Measurements from ENCODE around the gene RCC2. TPM values are rescaled to one million over a fixed set of nuclear protein-coding genes. Genes with fewer than 3 reads are reported as not detected.

RCC2 gene
- total and polyA plus RNA-seq, 2 donors (not counting 3 experiments of a cell fraction or from before 2014, with no cell fraction given) = 137 to 166 TPM

GRCh38 chr1:17404820-17405219 is 34.7 kb downstream of the RCC2 start:
- Histone ChIP-seq H3K4me3 (replicated peaks in 1 of 3; ENCODE audit: insufficient read depth in 1 of 3, low read depth in 1 of 3, low read length in 3 of 3) (no peak overlapping the region), H2AFZ (ENCODE audit: low read depth, low read length) (no peak overlapping the region), H3K36me3 (ENCODE audit: control insufficient read depth in 2 of 2, extremely low read depth in 1 of 2, insufficient read depth in 2 of 2, low read length in 2 of 2) (peaks cover 9 to 25% of the 10 kb centered on the region in 2 experiments), H4K20me1 (replicated peaks; ENCODE audit: control insufficient read depth, extremely low read depth, insufficient read depth, low read length) (no peaks in the 10 kb centered on the region), H3K27me3 (ENCODE audit: control insufficient read depth in 2 of 2, insufficient read depth in 2 of 2, low read length in 2 of 2) (no peaks in the 10 kb centered on the region), H3K9me3 (replicated peaks; ENCODE audit: control insufficient read depth, insufficient read depth, low read length) (no peaks in the 10 kb centered on the region), H3K4me2 (ENCODE audit: insufficient read depth, low read length) (no peak overlapping the region), H3K4me1 (ENCODE audit: control insufficient read depth, extremely low read depth, insufficient read depth, low read length) (no peaks in the 10 kb centered on the region), H3K9ac (replicated peaks; ENCODE audit: extremely low read depth, insufficient read depth, low read length) (no peak overlapping the region), H3K27ac (ENCODE audit: insufficient read depth, low read depth, low read length) (no peak overlapping the region), H3K79me2 (ENCODE audit: control insufficient read depth, insufficient read depth, low read length) (no peaks in the 10 kb centered on the region), H3K9me1 (replicated peaks; ENCODE audit: control insufficient read depth, extremely low read depth, insufficient read depth, low read length) (no peaks in the 10 kb centered on the region)
- intact Hi-C loops (cut with micrococcal nuclease) (loop anchor here (10.0 kb wide), 1 partner anchor 170 kb away; no protein-coding TSS in a partner anchor), dilution Hi-C loops (cut with MboI; ENCODE audit: extremely low pct_ligation_motif_present, low sequenced_read_pairs) (no loop called here)
- ChIA-PET POLR2A (interaction anchor here (0.7 kb wide), 1 partner anchor 1391 kb away, joined by 4 read pairs; no protein-coding TSS in a partner anchor), CTCF (interaction anchor here (0.7 kb wide), 1 partner anchor 9 kb away, joined by 3 read pairs; no protein-coding TSS in a partner anchor)
- DNase-seq (ENCODE audit: low read depth, low spot score) = no peak
- TF ChIP-seq POLR2AphosphoS5 (IDR thresholded peaks at IDR 0.05; ENCODE audit: insufficient read depth, low read depth, low read length) (no peak), POLR2A (IDR thresholded peaks at IDR 0.05; ENCODE audit: low read depth, low read length) (no peak), GATA2 (IDR thresholded peaks at IDR 0.05; ENCODE audit: insufficient read depth, insufficient read length, low read depth, low read length) (no peak), MYC (IDR thresholded peaks at IDR 0.05; ENCODE audit: low read depth, low read length) (no peak), JUN (IDR thresholded peaks at IDR 0.05; ENCODE audit: borderline replicate concordance, insufficient read depth, insufficient read length, low read depth) (no peak), CTCF (IDR thresholded peaks at IDR 0.05; ENCODE audit: extremely low read depth in 1 of 2, insufficient read depth in 1 of 2, low read depth in 1 of 2, low read length in 2 of 2) (no peak), MAX (IDR thresholded peaks at IDR 0.05; ENCODE audit: insufficient read depth, insufficient read length) (no peak)
- no peak for FAIRE-seq
- no TSS peak for BruUV-seq (replicated peaks)
